ENCODE results near the gene INPP4B.

Gene INPP4B

DNA sequence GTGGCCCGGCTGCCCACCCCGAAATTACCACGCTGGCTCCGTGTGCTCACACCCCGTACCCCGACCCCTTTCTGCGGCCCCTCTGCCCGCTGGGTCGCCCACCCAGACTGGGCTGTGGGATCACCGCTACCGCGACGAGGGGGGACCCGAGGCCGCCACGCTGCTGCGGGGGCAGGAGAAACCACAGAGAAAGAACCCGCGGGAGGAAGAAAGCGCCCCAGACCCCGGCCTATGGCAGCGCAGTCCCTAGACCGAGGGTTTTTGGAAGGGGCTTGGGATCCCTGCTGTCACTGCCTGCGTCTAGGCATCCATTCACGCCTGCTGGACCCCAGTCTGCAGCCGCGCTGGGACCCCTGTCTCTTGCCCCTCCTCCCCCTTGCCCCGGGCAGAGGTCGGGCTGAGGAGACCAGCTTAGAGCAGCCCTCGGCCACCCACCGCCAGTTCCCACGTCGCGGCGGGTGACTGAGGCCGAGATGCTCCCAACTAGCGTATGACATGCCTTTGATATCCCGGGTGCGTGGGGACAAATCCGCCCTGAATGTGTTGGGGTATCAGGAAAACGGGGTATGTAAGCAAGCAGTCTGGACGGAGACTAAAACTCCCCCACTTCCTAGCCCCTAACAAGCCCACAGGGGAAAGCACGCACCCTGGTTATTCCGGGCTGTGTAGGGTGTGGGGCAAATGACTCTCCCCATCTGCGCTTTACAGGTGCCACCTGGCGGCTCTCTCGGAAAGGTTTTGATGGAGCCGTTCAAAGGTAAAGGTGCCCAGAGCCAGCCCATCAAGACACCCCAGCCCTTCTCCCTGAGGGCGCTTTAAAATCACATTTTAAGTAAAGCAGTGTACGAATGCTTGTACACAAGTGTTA is 862 bp upstream of the INPP4B start:
- Histone ChIP-seq H4K20me1 (ENCODE audit: insufficient read depth, low read length) (no peaks in the 10 kb centered on the region), H3K9me3 (ENCODE audit: insufficient read depth, low read length, severe bottlenecking) (no peaks in the 10 kb centered on the region), H3K79me2 (ENCODE audit: insufficient read depth, low read length) (peaks cover 10% of the 10 kb centered on the region; the same call in 1 of the 2 replicates), H3K36me3 (ENCODE audit: insufficient read depth, low read length) (no peaks in the 10 kb centered on the region; the same call in 1 of the 2 replicates), H3K9ac (ENCODE audit: low read depth, low read length) (peak overlapping the region; percentile 71), H2AFZ (ENCODE audit: low read depth, low read length) (peak overlapping the region; percentile 81), H3K27ac (ENCODE audit: low read length) (peak overlapping the region; percentile 68; the same call in 1 of the 2 replicates), H3K4me2 (ENCODE audit: insufficient read depth, low read length) (peak overlapping the region; percentile 98), H3K4me3 (ENCODE audit: low read depth in 1 of 2, low read length in 2 of 2) (peak overlapping the region; percentile 85 to 92), H3K27me3 (ENCODE audit: insufficient read depth, low read length, poor library complexity) (no peaks in the 10 kb centered on the region), H3K4me1 (ENCODE audit: insufficient read depth, low read length) (peaks cover 33% of the 10 kb centered on the region)
- TF ChIP-seq, protein P1, sequence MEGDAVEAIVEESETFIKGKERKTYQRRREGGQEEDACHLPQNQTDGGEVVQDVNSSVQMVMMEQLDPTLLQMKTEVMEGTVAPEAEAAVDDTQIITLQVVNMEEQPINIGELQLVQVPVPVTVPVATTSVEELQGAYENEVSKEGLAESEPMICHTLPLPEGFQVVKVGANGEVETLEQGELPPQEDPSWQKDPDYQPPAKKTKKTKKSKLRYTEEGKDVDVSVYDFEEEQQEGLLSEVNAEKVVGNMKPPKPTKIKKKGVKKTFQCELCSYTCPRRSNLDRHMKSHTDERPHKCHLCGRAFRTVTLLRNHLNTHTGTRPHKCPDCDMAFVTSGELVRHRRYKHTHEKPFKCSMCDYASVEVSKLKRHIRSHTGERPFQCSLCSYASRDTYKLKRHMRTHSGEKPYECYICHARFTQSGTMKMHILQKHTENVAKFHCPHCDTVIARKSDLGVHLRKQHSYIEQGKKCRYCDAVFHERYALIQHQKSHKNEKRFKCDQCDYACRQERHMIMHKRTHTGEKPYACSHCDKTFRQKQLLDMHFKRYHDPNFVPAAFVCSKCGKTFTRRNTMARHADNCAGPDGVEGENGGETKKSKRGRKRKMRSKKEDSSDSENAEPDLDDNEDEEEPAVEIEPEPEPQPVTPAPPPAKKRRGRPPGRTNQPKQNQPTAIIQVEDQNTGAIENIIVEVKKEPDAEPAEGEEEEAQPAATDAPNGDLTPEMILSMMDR (IDR thresholded peaks at IDR 0.05; ENCODE audit: borderline replicate concordance, extremely low read depth, low read length, poor library complexity, severe bottlenecking), result peak; percentile 75
- peak; percentile 19 for TF ChIP-seq EZH2 (IDR thresholded peaks at IDR 0.05; ENCODE audit: borderline replicate concordance, low read depth, low read length, severe bottlenecking)
- DNase-seq (peak; percentile 77), ATAC-seq (ENCODE audit: insufficient read depth, low read depth) (peak; percentile 70)

DNA sequence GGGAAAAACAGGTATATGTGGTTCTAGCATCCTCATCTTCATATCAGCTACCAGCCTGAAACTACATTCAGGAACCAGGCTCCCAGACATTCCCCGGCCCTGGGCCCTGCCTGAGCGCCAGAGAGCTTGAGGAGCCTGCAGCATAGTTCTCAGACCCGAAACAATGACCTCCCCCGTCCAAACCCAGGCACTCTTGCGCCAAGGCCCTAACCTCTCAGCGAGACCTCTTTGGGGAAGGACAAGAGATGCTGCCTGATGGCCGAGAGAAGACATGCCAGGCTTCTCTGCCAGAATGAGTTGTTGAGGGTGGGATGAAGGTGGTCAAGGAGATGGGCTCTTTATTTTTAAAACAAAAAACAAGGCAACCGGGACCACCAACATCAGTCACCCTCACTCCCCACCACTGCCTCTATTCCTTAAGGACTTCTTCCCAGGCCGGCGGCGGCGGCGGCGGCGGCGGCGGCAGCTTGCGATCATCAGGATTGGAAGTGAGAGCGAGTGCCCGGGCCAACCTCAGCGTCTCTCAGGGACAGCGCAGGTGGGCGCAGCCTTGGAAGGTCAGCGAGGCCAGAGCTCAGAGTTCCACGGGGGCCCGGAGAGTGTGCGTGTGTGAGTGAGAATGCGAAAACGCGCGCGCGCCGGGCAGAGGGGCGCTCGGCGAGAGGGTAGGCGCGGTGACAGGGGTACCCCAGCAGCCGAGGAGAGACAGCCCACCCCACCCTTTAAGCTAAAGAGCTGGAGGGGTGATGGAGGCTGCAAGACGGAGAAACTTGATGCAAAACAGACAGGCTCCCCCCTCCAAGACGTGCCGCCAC is 601 bp downstream of the INPP4B start:
- DNase-seq (peak; percentile 21), ATAC-seq (ENCODE audit: insufficient read depth, low read depth) (peak; percentile 16)
- H3K4me2 ChIP-seq (ENCODE audit: insufficient read depth, low read length), result peak overlapping the region; percentile 98
- H3K4me1 ChIP-seq (ENCODE audit: insufficient read depth, low read length), result peaks cover 39% of the 10 kb centered on the region
- peak overlapping the region; percentile 71 for H3K9ac ChIP-seq (ENCODE audit: low read depth, low read length)
- no peaks in the 10 kb centered on the region for H3K9me3 ChIP-seq (ENCODE audit: insufficient read depth, low read length, severe bottlenecking)
- peaks cover 10% of the 10 kb centered on the region; the same call in 1 of the 2 replicates for H3K79me2 ChIP-seq (ENCODE audit: insufficient read depth, low read length)
- no peaks in the 10 kb centered on the region for H4K20me1 ChIP-seq (ENCODE audit: insufficient read depth, low read length)
- H3K27ac ChIP-seq (ENCODE audit: low read length), result peak overlapping the region; percentile 68
- H3K27me3 ChIP-seq (ENCODE audit: insufficient read depth, low read length, poor library complexity), result no peaks in the 10 kb centered on the region
- TF ChIP-seq, protein P1 (IDR thresholded peaks at IDR 0.05; ENCODE audit: borderline replicate concordance, extremely low read depth, low read length, poor library complexity, severe bottlenecking), result no peak
- peak; percentile 55 for TF ChIP-seq EZH2 (IDR thresholded peaks at IDR 0.05; ENCODE audit: borderline replicate concordance, low read depth, low read length, severe bottlenecking)
- peak overlapping the region; percentile 85 to 92; a peak in 3 of 4 replicates for H3K4me3 ChIP-seq (ENCODE audit: low read depth in 1 of 2, low read length in 2 of 2)
- H3K36me3 ChIP-seq (ENCODE audit: insufficient read depth, low read length), result no peaks in the 10 kb centered on the region; the same call in 1 of the 2 replicates
- H2AFZ ChIP-seq (ENCODE audit: low read depth, low read length), result peak overlapping the region; percentile 81

DNA sequence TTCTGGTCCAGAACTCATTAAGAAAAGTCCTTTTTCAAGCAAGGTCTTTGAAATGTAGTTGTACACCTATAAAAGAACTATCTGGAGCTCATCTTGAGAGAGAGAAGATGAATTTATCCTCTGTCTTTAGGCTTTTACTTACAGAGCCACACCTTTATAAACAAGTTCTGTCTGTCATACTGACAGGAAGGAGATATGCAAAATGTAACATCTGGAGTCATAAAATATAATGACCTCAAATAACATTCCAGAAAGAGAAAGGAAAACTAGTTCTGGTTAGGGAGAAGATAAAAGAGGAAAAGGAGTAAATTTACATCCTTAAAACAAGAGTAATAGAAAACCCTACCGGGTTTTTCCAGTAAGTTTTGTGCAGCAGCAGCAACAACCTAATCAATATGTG is 1.3 kb downstream of the INPP4B start:
- peak overlapping the region; percentile 98 for H3K4me2 ChIP-seq (ENCODE audit: insufficient read depth, low read length)
- no peaks in the 10 kb centered on the region for H3K27me3 ChIP-seq (ENCODE audit: insufficient read depth, low read length, poor library complexity)
- H2AFZ ChIP-seq (ENCODE audit: low read depth, low read length), result no peak overlapping the region
- peaks cover 13% of the 10 kb centered on the region for H3K79me2 ChIP-seq (ENCODE audit: insufficient read depth, low read length)
- H3K36me3 ChIP-seq (ENCODE audit: insufficient read depth, low read length), result no peaks in the 10 kb centered on the region; the same call in 1 of the 2 replicates
- peak overlapping the region in 1 of 2 experiments; percentile 92; a peak in 3 of 4 replicates for H3K4me3 ChIP-seq (ENCODE audit: low read depth in 1 of 2, low read length in 2 of 2)
- H3K9ac ChIP-seq (ENCODE audit: low read depth, low read length), result peak overlapping the region; percentile 71; the same call in 1 of the 2 replicates
- H3K9me3 ChIP-seq (ENCODE audit: insufficient read depth, low read length, severe bottlenecking), result no peaks in the 10 kb centered on the region
- DNase-seq (no peak), ATAC-seq (ENCODE audit: insufficient read depth, low read depth) (no peak)
- peaks cover 46% of the 10 kb centered on the region for H3K4me1 ChIP-seq (ENCODE audit: insufficient read depth, low read length)
- H3K27ac ChIP-seq (ENCODE audit: low read length), result no peak overlapping the region
- H4K20me1 ChIP-seq (ENCODE audit: insufficient read depth, low read length), result no peaks in the 10 kb centered on the region
- no peak for TF ChIP-seq EZH2 (IDR thresholded peaks at IDR 0.05; ENCODE audit: borderline replicate concordance, low read depth, low read length, severe bottlenecking)
- TF ChIP-seq, protein P1 (IDR thresholded peaks at IDR 0.05; ENCODE audit: borderline replicate concordance, extremely low read depth, low read length, poor library complexity, severe bottlenecking), result no peak

All from DND-41 (cell line).